GM19328 (cell line): Measurements from ENCODE around the gene COLEC12.
"Not testable (repeated sequence)": the region's sequence is repeated elsewhere in the genome, so short reads cannot be mapped to it uniquely, and the experiment has no call there.

Source experiments
- ATAC-seq: cut with Tn5 transposase; IDR thresholded peaks from one replicate; pipeline ENCODE4 v1.9.1; 2021; ENCODE audit warnings: mild to moderate bottlenecking, moderate library complexity; ENCODE audit not compliant: unreplicated experiment

COLEC12 gene

GRCh38 chr18:332007-332406 lies 168.5 kb downstream of the COLEC12 start:
- ATAC-seq, result no peak

- ATAC-seq, result no peak
Observed at GRCh38 chr18:331221-331821, 169.2 kb downstream of the COLEC12 start.

- no peak for ATAC-seq
Observed at GRCh38 chr18:328928-329327, 171.6 kb downstream of the COLEC12 start.

- ATAC-seq, result no peak
Observed at GRCh38 chr18:326846-327245, 173.7 kb downstream of the COLEC12 start.

- no peak for ATAC-seq
Observed at GRCh38 chr18:323253-323622, 177.3 kb downstream of the COLEC12 start.

- no peak for ATAC-seq
Observed at GRCh38 chr18:321865-322467, 178.5 kb downstream of the COLEC12 start.

GRCh38 chr18:320155-320554 lies 180.3 kb downstream of the COLEC12 start:
- no peak for ATAC-seq

- no peak for ATAC-seq
Observed at GRCh38 chr18:319720-320119, 180.8 kb downstream of the COLEC12 start.

GRCh38 chr18:318791-319291 lies 181.7 kb downstream of the COLEC12 start:
- ATAC-seq, result no peak

GRCh38 chr18:317618-318017 lies 182.9 kb downstream of the COLEC12 start:
- ATAC-seq, result no peak

GRCh38 chr18:316393-316792 lies 184.1 kb downstream of the COLEC12 start:
- ATAC-seq, result no peak

GRCh38 chr18:313931-314330 lies 186.6 kb downstream of the COLEC12 start:
- no peak for ATAC-seq

GRCh38 chr18:312415-312814 lies 188.1 kb downstream of the COLEC12 start:
- no peak for ATAC-seq

- no peak for ATAC-seq
Observed at GRCh38 chr18:310042-310441, 190.5 kb downstream of the COLEC12 start.

GRCh38 chr18:308086-308485 lies 192.4 kb downstream of the COLEC12 start:
- ATAC-seq, result not testable (repeated sequence)

GRCh38 chr18:306608-307255 lies 193.8 kb downstream of the COLEC12 start:
- ATAC-seq, result no peak

GRCh38 chr18:305003-305501 lies 195.4 kb downstream of the COLEC12 start:
- ATAC-seq, result no peak

GRCh38 chr18:303607-304006 lies 196.9 kb downstream of the COLEC12 start:
- ATAC-seq, result no peak

GRCh38 chr18:303011-303410 lies 197.5 kb downstream of the COLEC12 start:
- ATAC-seq, result no peak

- no peak for ATAC-seq
Observed at GRCh38 chr18:302097-302496, 198.4 kb downstream of the COLEC12 start.

- ATAC-seq, result no peak
Observed at GRCh38 chr18:297936-298335, 202.6 kb downstream of the COLEC12 start.
